TTC549 (cell line): ENCODE data around the gene SPRR1A.

ENCODE experiments used
- FAIRE-seq: peaks from 2 replicates; lab custom pipeline; 2012; peaks lifted over from hg19 to GRCh38; lab: Jason Lieb, UNC

The SPRR1A gene, protein sequence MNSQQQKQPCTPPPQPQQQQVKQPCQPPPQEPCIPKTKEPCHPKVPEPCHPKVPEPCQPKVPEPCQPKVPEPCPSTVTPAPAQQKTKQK

DNA sequence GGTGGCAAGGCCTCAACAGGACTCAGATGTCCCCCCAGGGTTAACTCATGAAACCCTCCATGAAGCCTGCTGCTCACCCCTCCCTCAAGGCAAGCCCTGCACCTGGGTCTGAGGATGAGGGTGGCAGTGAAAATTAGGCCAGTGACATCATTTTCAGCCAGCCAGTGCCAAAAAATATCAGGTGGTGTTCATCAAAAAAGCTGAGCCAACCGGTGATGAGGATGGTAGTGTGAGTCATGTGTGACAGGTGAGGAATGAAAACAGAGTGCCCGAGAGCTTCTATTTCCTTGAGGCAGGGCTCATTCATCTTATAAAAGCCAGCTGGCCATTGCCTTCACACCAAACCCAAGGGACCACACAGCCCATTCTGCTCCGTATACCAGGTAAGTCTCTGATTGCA lies at the start of gene SPRR1A:
TSS of gene SPRR1A (plus strand) at position 339 of the 400 bp plus-strand sequence. CDS start 1,150 bp downstream, outside the sequence.
- no peak for FAIRE-seq

DNA sequence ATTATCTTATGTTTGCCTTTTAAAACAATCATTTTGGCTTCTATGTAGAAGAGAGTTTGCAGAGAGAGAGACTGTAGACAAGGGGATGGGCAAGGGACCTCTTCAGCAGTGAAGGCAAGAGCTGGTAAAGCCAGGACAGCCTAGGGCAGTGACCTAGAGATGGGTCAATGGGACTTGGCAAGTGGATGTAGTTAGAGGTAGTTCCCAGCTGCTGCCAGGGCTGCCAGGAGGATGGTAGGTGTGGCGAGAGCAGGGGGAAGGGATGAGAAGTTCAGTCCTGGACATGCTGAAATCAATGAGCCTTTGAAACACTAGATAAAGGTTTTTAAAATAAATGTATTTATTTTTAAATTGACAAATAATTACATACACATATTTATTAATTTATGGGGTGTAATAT lies 43.3 kb upstream of the SPRR1A start:
- FAIRE-seq, result no peak

DNA sequence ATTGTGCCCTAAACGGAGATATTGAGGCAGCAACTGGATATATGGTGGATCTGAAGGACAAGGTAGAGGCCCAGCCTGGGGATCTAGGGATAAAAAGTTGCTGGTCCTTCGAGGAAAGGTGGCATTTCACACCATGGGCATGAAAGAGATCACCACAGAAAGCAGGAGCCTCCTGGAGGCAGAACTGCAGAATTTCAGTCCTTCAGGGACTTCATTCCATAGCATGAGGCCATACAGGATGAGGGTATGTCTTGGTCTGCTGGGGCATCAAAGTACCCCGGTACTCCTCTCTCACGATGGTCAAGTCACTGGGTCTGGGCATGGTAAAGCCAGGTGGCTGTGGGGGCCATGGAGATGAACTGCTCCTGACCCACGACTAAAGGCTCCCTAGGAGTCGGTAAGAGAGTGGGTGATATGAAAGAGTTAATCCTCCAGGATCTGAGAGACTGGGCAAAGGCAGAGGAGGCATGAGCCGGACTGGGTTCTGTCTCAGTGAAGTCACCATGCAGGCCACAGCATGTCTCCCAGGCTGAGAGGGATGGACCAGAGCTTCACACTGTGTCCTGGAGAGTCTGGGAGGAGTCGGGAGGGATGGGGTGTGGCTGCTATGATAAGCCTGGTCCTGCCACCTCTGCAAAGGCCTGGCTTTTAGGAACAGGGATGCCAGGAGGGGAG lies 42.7 kb upstream of the SPRR1A start:
- FAIRE-seq, result no peak

DNA sequence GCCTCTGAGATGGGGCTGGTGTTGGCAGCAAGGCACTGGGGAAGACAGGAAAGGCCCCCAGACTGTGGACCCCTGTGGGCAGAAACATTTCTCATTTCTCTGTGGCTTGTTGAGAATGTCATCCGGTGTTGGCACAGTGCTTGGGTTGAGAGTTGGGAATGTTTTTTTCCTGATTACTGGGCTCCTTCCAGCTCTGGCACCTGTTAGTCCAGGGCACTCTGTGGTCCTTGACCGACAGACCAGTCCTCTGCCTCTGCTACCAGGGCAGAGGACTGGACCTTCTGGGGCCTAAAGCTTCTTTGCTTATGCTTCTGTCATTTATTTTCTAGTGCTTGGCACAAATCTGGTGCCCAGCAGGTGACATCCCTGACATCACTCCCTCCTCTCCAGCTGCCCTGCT lies 41.7 kb upstream of the SPRR1A start:
- FAIRE-seq, result no peak

DNA sequence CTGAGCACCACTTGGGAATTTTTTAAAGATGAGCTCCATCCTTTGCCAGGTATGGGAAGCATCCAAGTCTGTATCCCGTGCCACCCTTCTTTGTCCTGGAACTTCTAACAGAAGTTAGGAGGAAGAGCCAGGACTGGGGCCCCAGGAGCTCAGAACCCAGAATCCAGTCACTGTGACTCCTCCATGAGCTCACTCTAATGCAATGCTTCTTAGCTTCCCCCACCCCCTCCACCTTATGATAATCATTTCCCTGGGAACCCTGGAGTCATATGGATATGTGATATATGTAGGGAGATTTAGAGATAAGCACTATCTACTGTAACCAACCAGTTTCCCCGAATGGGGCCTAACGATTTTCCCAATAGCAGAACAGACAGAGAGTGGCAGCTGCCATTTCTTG lies 37.6 kb upstream of the SPRR1A start:
- FAIRE-seq, result no peak

DNA sequence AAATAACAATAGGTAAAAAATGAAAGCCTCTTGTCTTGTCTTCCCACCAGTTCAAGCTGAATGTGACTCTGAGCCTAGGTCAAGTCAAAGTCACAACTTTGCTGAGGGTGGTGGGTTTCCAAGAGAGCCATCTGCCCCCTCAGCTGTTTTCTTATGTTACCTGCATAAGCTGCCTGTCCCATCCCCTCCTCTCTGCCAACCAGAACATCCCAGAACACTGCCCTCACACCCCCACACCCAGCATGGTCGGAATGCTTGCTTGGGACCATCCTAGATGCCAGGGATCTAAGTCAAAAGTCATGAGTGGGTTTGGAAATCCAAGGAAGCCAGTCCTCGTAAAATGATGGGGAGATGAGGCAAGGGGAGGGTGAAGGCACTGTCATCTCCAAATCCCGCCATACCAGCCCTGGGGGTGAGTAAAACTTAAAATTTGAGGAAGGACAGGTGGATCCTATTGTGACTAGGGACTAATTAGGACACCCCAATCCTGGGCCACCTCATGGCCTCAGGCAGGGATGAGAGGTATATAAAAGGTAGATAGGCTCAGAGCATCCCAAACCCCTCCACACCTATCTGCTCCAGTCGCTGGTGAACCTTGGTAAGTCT lies 37.1 kb upstream of the SPRR1A start, which contains the start of gene SPRR5:
TSS of gene SPRR5 (plus strand) at position 556 of the 606 bp plus-strand sequence. CDS start 1,349 bp downstream, outside the sequence.
- FAIRE-seq, result no peak

DNA sequence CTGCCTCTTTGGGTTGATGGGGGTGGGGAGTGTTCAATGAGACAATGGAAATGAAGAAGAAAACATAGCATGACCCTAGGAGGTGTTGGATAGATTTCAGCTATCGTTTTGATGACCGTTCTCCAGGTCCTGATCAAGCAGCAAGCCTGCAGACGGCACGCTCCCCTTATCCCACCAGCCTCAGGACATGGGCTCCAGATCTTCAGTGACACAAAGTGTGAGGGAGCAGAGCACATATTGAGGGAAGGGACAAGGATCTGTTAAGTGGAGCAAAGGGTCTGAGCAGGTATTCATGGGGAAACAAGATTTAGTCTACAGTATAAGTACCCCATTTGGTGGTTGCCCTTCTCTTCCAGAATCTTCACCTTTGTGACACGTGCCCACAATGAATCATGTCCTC lies 32.2 kb upstream of the SPRR1A start:
- FAIRE-seq, result no peak

DNA sequence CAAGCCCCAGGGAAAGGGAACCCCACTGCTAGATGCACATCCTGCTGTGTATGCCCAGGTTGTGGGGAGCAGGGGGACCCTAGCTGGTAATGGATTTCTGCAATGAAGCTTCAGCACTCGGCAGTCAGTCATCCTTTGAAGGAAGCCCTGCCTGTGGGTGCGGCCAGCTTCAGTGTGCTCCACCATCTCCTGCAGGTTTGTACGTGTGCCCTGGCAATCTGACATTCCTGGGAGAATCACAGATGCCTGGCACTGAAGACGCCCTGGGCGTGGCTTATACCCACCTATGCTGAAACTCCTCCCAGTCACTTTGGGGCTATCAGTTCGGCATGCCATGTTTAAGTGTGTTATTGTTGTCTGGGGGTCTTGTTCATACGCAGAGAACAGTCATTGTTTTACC lies 30.1 kb upstream of the SPRR1A start:
- no peak for FAIRE-seq

DNA sequence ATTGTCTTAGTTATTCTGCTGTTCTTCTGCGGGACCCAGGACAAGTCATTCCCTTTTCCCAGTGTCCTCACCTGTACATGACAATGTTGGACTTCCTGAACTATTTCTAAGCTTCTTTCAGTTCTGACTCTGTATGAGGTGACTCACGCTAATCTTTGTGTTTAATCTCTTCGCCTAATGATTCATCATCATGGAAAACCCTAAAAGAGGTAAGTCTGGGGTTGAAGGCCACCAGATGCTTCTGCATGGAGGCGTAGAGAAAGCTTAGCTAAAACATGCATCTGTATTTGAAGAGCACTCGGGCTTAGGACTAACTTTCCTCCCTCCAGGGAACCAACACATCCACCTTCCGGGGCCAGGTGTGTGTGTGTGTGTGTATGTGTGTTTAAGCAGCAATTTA lies 29.4 kb upstream of the SPRR1A start:
- no peak for FAIRE-seq

DNA sequence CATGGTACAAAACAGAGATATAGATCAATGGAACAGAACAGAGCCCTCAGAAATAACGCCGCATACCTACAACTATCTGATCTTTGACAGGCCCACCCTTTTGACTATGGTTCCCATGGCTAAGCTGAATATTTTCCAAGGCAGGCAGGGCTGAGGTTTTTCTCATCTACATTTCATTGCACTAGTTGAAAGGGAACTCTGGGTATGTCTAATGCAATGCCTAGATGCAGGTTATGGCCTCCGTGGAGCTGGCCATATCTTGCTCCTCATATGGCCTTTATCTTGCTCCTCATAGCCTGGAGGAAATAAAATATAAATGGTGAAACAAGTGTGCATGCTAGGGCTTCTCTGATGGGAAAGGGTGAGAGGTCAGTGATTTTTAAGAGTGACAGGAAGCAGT lies 26.3 kb upstream of the SPRR1A start:
- no peak for FAIRE-seq

DNA sequence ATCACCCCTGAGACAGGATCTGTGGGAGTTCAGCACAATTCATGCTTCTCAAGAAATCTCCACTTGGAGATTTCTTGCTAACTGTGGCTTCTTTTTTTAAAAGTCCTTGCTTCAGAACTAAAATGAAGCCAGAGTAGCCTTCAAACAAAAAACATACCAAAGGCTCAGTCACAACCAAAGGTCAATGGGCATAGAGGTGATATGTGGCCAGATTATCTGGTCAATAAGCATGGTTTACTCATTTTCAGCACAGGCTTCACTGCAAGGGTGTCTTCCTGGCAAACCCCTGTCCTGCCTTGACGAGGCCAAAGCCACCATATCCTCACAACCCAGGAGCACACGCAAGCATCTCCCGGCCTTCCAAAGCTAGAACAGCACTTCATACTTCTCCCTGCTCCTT lies 24.6 kb upstream of the SPRR1A start:
- FAIRE-seq, result no peak

DNA sequence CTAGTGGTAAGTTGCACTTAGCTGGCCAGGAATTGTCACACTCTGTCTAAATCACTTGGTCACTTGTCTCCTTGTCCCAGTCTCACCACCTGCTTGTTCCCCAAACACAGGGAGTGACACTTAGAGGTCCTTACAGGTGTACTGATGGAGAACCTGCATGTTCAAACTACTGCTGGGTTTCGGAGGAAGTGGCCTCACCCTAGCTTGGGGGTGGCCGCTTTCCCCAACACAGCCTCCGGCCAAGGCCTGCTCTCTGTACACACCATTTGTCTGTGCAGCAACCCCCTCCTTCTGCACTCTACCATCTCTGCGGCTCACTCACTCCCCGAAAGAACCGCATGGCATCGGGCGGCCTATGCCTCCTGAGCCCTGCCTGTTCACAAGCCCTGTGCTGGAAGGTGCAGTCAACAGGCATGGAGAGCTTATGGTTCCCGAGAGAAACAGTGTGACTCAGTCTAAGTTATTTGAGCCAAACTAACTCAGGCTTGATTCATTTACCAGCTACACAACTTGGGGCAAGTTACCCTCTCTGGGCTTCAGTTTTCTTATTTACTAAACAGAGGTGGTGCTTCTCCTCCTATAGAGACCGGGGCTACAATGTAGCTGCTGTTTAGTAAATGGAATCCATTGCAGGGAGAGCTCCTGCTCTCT lies 24.0 kb upstream of the SPRR1A start:
- no peak for FAIRE-seq

DNA sequence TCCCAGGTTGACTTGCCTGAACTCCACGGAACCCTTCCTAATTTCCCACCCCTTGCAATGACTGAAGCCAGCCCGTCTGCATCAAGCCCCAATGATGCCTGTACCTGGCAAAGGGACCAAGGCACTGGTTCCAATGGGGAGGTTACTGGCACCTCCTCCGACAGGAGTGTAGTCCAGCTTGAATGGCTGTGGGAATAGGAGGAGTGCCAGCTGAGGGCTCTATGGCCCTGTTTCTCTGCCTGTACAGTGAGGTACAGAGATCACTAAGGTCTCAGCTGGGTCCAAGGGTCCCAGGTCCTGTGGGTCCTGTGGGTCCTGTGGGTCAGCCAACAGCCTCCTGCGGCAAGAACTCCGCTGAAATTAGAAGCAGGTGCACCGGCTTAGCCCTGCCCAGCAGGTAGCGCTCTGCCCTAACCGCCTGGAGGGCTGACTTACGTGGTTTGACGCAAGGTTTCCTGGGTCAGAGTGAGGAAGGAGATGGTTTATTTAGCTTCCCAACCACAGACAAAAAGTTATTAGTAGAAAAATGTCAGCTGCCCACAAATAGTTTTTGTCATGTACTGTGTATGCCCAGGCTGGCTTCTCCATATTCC lies 23.3 kb upstream of the SPRR1A start:
- FAIRE-seq, result no peak

DNA sequence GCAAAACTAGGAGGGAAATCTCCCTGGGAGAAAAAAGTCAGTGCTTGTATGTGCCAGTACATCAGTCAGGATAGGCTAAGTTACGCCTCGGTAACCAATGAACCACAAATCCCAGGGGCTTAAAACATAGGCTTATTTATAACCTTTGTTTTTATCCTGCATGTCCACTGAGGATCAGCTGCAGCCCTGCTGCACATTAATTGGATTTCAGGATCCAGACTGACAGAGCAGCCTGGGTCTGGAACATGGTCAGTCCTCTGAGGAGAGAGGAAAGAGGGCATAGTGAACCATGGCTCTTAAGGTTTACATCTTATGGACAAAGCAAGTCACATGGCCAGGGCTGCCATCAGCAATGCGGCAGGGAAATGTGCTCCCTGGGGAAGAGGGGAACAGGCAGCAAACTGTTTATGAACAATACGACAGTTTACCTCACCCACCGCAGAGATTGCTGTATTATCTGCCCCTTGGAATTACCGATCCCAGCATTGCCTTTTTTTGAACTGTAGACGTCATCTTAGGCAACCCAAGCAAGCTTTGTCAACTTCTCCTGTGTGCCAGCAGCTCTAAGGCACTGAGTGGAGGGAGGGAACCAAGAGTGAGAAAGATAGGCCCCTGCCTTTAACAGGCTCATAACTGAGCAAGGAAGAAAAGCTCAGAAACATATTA lies 22.5 kb upstream of the SPRR1A start:
- FAIRE-seq, result no peak

DNA sequence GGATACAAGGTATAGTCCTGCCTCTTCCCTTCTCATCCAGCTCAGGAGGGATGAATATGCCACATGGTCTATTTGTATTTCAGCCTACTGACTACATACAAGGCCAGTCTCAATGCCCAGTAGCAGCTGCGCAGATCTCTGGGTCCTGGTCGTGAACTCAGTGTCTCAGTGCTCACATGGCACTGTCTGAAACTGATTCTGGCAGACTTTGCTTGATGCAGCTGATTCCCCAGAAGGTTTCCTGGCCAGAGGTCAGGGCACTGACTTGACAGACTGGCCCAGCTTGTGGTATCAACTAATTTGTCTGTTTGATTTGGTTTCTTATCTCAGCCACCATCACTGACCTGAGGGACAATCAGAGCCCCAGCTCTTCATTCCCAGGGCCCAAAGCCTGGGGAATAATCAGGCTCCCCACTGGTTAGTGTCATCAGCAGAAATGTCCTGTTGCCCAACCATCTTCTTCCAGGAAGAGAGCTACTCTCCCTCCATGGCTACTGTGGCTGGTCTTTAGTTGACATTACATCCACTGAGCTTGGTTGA lies 20.9 kb upstream of the SPRR1A start:
- no peak for FAIRE-seq

DNA sequence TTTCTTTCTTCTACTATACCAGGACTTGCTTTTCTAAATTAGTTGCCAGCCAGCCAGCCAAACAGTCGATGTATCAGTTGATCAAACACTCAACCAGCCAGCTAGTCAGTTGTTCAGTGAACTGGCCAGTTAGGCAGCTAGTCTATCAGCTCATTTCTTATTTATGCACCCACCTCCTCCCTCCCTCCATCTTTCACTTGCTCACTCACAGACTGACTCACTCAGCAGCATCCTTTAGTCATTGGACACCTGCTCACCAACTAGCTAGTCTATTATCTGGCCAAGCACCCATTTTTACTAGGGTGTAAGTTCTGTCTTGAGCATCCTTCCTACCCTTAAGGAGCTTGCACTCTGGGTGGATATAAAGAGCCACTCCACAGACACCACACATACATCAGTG lies 19.3 kb upstream of the SPRR1A start:
- no peak for FAIRE-seq

DNA sequence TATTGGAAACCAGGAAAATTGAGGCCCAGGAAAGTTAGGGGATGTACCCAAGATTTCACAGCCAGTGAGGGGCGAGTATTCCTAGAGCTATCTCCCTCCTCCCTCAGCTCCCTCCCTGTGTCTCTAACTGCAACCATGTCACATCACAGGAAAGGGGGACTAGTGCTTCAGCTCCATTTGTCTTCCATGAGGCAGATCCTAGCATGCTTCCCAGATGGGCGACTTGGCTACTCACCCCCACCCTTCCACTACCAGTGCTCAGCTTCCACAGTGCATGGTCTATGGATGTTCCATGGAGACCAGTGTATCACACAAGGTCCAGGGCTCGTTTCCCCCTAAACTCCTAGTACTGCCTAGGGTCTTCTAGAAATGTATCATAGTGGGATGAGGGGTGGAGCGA lies 18.0 kb upstream of the SPRR1A start:
- no peak for FAIRE-seq

DNA sequence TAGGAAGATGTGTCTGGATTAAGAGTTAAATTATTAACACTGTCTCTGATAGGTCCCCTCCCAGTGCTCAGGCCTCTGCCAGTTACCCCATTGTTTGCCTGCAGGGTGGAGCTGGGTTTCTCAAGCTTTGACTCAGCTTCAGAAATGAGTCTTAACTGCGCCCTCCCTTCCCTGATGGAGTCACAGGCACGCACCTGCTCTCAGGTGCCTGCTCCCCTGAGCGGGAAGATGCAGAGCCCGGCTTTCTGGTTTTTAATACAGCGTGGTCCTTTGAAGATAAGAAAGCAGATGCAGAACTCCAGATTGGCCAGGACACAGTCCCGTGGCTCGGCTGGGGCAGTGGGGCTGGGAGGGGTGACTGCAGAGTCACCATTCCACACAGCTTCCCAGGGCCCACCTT lies 16.7 kb upstream of the SPRR1A start:
- FAIRE-seq, result no peak

DNA sequence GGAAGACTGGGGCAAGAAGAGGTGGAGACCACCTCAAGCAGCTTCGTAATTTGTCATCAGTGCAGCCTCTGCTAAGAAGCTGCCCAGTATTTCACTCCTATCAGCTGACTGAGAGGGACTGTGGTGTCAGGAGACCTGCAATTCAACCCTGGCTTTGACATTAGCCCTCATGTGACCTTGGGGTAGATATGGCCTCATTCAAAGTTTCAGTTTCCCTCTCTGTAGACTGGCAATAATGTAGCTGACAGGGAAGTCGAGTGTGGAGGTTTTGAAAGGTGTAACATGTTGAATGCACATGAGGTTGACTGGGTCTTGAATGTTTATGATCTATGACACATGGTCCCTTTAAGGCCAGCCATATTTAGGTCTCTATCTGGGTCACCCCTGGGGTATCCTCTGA lies 15.6 kb upstream of the SPRR1A start:
- FAIRE-seq, result no peak

DNA sequence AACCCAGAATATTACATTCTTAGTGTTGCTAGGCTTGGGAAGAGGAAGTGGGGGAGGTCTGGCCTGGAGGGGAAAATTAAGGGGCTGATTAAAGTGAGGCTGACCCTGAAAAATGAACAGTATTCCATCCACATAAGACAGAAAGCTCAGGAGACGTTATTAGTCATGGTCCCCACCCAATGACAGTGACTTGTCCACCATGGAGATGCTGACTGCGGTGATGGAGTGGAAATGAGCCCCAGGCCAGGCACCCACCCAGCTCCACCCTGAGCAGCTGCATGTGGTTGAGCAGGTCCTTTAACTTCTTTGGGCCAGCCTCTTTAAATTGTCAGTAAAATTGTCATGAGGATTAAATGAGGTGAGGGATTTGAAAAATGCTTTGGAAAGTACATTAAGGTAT lies 14.8 kb upstream of the SPRR1A start:
- FAIRE-seq, result no peak

DNA sequence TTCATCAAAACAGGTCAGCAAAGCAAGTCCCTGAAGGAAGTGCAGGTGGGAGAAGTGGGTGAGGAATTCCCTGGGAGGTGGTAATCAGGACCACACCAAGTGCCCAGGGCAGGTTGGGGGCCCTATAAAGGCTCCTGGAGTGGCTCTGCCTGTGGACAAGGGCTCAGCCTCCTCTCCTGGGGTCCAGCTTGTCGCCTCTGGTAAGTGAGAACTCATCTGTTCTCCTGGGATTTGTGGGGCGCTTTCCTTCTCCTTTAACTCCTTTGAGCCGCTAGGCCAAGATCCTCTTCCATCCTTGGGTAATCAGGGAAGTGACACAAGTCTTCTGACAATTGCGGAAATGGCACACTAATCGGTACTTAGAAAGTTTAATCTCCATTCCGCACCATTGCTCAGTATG lies 13.4 kb upstream of the SPRR1A start, which contains the start of gene SPRR4:
TSS of gene SPRR4 (plus strand) at position 154 of the 400 bp plus-strand sequence. CDS start 1,243 bp downstream, outside the sequence.
- no peak for FAIRE-seq
